ENCODE data around the gene CHST2. TPM values are rescaled to one million over a fixed set of nuclear protein-coding genes. Genes with fewer than 3 reads are reported as not detected.

CHST2 gene
- total RNA-seq, 1 experiment from 2014 or later, result 1.7 TPM

- no peak for TF ChIP-seq REST (IDR thresholded peaks at IDR 0.05; ENCODE audit: low read depth)
- no peak for TF ChIP-seq CTCF (IDR thresholded peaks at IDR 0.05 in 2 of 3, conservative IDR thresholded peaks at IDR 0.05 in 1 of 3; ENCODE audit: borderline replicate concordance in 1 of 3, insufficient read depth in 1 of 3, low read depth in 2 of 3, low read length in 2 of 3)
- no peak for TF ChIP-seq EGR1 (IDR thresholded peaks at IDR 0.05; ENCODE audit: low read depth)
- TF ChIP-seq SP1 (IDR thresholded peaks at IDR 0.05; ENCODE audit: low read depth), result no peak
Measured at GRCh38 chr3:143134471-143134870, 14.9 kb downstream of the CHST2 start (continued).

- Histone ChIP-seq H3K4me2 (ENCODE audit: low read length) (peak overlapping the region; percentile 22; the same call in 1 of the 2 replicates), H3K9me3 (ENCODE audit: control insufficient read depth in 1 of 2, insufficient read depth in 1 of 2, low read depth in 1 of 2, low read length in 2 of 2) (no peaks in the 10 kb centered on the region), H3K79me2 (ENCODE audit: insufficient read depth, low read length) (no peaks in the 10 kb centered on the region), H3K9me2 (ENCODE audit: insufficient read depth) (no peaks in the 10 kb centered on the region), H4K20me1 (ENCODE audit: insufficient read depth) (no peaks in the 10 kb centered on the region), H3K27ac (ENCODE audit: low read depth, low read length) (no peak overlapping the region), H2AFZ (ENCODE audit: low read depth, low read length, poor library complexity, severe bottlenecking) (no peak overlapping the region), H3K9ac (ENCODE audit: low read length) (no peak overlapping the region), H3K27me3 (ENCODE audit: insufficient read depth, low read length) (no peaks in the 10 kb centered on the region; the same call in 1 of the 2 replicates), H3K4me3 (replicated peaks in 1 of 2; ENCODE audit: low read depth in 1 of 2, low read length in 2 of 2) (no peak overlapping the region), H3K4me1 (ENCODE audit: control insufficient read depth in 1 of 2, insufficient read depth in 2 of 2, low read length in 2 of 2) (peaks cover 4 to 23% of the 10 kb centered on the region in 2 experiments; a peak in 3 of 4 replicates), H3K36me3 (ENCODE audit: control insufficient read depth in 1 of 2, insufficient read depth in 2 of 2, low read length in 2 of 2) (no peaks in the 10 kb centered on the region)
- TF ChIP-seq REST (IDR thresholded peaks at IDR 0.05; ENCODE audit: low read depth), result no peak
- TF ChIP-seq SP1 (IDR thresholded peaks at IDR 0.05; ENCODE audit: low read depth), result no peak
- no peak for TF ChIP-seq POLR2A (IDR thresholded peaks at IDR 0.05; ENCODE audit: borderline replicate concordance, extremely low read depth, insufficient read depth, insufficient read length)
- no peak for TF ChIP-seq TCF7L2 (IDR thresholded peaks at IDR 0.05; ENCODE audit: borderline replicate concordance, extremely low read depth, insufficient read depth, insufficient read length)
- peak; percentile 26; the same call in 1 of the 2 replicates for TF ChIP-seq RAD21 (IDR thresholded peaks at IDR 0.05; ENCODE audit: low read depth)
- peak; percentile 40 for TF ChIP-seq JUND (IDR thresholded peaks at IDR 0.05)
- TF ChIP-seq FOSL1 (IDR thresholded peaks at IDR 0.05; ENCODE audit: low read depth), result peak; percentile 24; the same call in 1 of the 2 replicates
- no peak for TF ChIP-seq EZH2phosphoT487 (IDR thresholded peaks at IDR 0.05; ENCODE audit: borderline replicate concordance)
- ATAC-seq (peak; percentile 78), DNase-seq (ENCODE audit: low read depth, low spot score) (no peak)
- RAD21 ChIA-PET (ENCODE audit: low non-redundant PET in 1 of 2, low total read pairs in 2 of 2, uncharacterized antibody in 2 of 2, unreplicated experiment in 2 of 2), result no interaction called here
- CTCF ChIA-PET, result no interaction called here
- intact Hi-C loops (cut with micrococcal nuclease), result no loop called here
- POLR2A ChIA-PET, result no interaction called here
- no TSS peak for BruUV-seq (replicated peaks)
Measured at GRCh38 chr3:143135150-143135549, 15.6 kb downstream of the CHST2 start.
